Occipital lobe (tissue), 2 donors: ENCODE measurements around the gene MYH7B. TPM values are rescaled to one million over a fixed set of nuclear protein-coding genes. Genes with fewer than 3 reads are reported as not detected.

Source experiments
- DNase-seq: peaks from one replicate; lab custom pipeline; 2025; lab: John Stamatoyannopoulos, UW
- total RNA-seq: library from RNA; depleted of rRNA; stranded (reverse); fragments of >200 nt; gene quantifications from one replicate; pipeline ENCODE4 v1.2.3, GENCODE V29; 2014

Gene MYH7B
- total RNA-seq, 1 donor from 2014 or later = under 0.01 TPM

GRCh38 chr20:34943808-34944567 lies 11.7 kb upstream of the MYH7B start:
- DNase-seq = no peak

GRCh38 chr20:34945315-34946077 lies 10.2 kb upstream of the MYH7B start:
- DNase-seq = no peak

GRCh38 chr20:34946661-34947060 lies 9.0 kb upstream of the MYH7B start:
- no peak for DNase-seq

GRCh38 chr20:34947336-34947735 lies 8.3 kb upstream of the MYH7B start:
- DNase-seq = no peak

- DNase-seq = no peak
Measured at GRCh38 chr20:34948030-34948429, 7.6 kb upstream of the MYH7B start.

GRCh38 chr20:34949120-34949519 lies 6.5 kb upstream of the MYH7B start:
- no peak for DNase-seq

GRCh38 chr20:34951252-34951651 lies 4.4 kb upstream of the MYH7B start:
- DNase-seq = no peak

GRCh38 chr20:34951652-34952051 lies 4.0 kb upstream of the MYH7B start:
- DNase-seq = no peak

- no peak for DNase-seq
Measured at GRCh38 chr20:34952671-34953070, 3.0 kb upstream of the MYH7B start.

GRCh38 chr20:34953960-34954359 lies 1.7 kb upstream of the MYH7B start:
- DNase-seq = no peak

- DNase-seq = no peak
Measured at GRCh38 chr20:34954904-34955230, 801 bp upstream of the MYH7B start.

GRCh38 chr20:34956041-34956458 lies 382 bp downstream of the MYH7B start:
- DNase-seq = no peak

GRCh38 chr20:34956751-34957472 lies 1.2 kb downstream of the MYH7B start:
- no peak for DNase-seq

- no peak for DNase-seq
Measured at GRCh38 chr20:34964486-34964885, 8.8 kb downstream of the MYH7B start.

- DNase-seq = no peak
Measured at GRCh38 chr20:34965051-34965450, 9.4 kb downstream of the MYH7B start.

- no peak for DNase-seq
Measured at GRCh38 chr20:34967421-34967820, 11.8 kb downstream of the MYH7B start.

GRCh38 chr20:34968042-34968775 lies 12.5 kb downstream of the MYH7B start:
- DNase-seq = no peak

- DNase-seq = peak; percentile 38
Measured at GRCh38 chr20:34970193-34970840, 14.6 kb downstream of the MYH7B start.

GRCh38 chr20:34970846-34971560 lies 15.3 kb downstream of the MYH7B start:
- DNase-seq = no peak

GRCh38 chr20:34971561-34972235 lies 16.0 kb downstream of the MYH7B start:
- DNase-seq = no peak
